ENCODE results near the gene AKAP11. TPM values are rescaled to one million over a fixed set of nuclear protein-coding genes. Genes with fewer than 3 reads are reported as not detected.
A peak's percentile ranks its signal among the peaks of the same experiment; 100 is the strongest.

The AKAP11 gene
- total and polyA plus RNA-seq, 9 of the 15 experiments (the other 6 are each of a cell fraction or from before 2014, with no cell fraction given), result 2.2 to 31.3 (median 10.9) TPM

GRCh38 chr13:42279080-42279479 is 7.1 kb downstream of the AKAP11 start:
- CTCF ChIA-PET (ENCODE audit: low intra/inter-chr PET ratio), result no interaction called here
- Histone ChIP-seq H2AFZ (ENCODE audit: low read depth, low read length) (no peak overlapping the region), H3K79me2 (ENCODE audit: control insufficient read depth, insufficient read depth, low read length) (peaks cover 100% of the 10 kb centered on the region), H3K4me3 (no peak overlapping the region), H3K4me1 (replicated peaks in 1 of 2; ENCODE audit: control insufficient read depth in 2 of 2, insufficient read depth in 2 of 2, low read length in 2 of 2) (peaks cover 8 to 31% of the 10 kb centered on the region in 2 experiments), H3K36me3 (ENCODE audit: control insufficient read depth, insufficient read depth, low read length) (peaks cover 4% of the 10 kb centered on the region; the same call in 1 of the 3 replicates), H3K27ac (ENCODE audit: extremely low read depth, low read depth, low read length) (peak overlapping the region; percentile 19; the same call in 1 of the 3 replicates), H3K9ac (ENCODE audit: insufficient read depth in 1 of 2, low read depth in 2 of 2, low read length in 2 of 2) (peak overlapping the region in 1 of 2 experiments; percentile 45; a peak in 2 of 4 replicates), H3K9me3 (replicated peaks; ENCODE audit: control insufficient read depth, insufficient read depth, low read depth, low read length) (no peaks in the 10 kb centered on the region), H3K4me2 (ENCODE audit: insufficient read depth, low read length) (0 out of 2 replicates have a peak overlapping the region, but pooled peaks have one; percentile 13), H3K27me3 (ENCODE audit: control insufficient read depth in 2 of 2, insufficient read depth in 2 of 2, low read length in 2 of 2) (no peaks in the 10 kb centered on the region), H3K9me1 (ENCODE audit: control insufficient read depth, insufficient read depth, low read length) (no peaks in the 10 kb centered on the region), H4K20me1 (replicated peaks; ENCODE audit: control insufficient read depth, insufficient read depth, low read length) (peaks cover 4% of the 10 kb centered on the region; the same call in 1 of the 2 replicates)
- no TSS peak for BruUV-seq (replicated peaks)
- no peak for FAIRE-seq
- DNase-seq (ENCODE audit: extremely low read depth in 1 of 4, low spot score in 3 of 4), result no peak
- no peak for ATAC-seq
- WGBS (ENCODE audit: insufficient coverage, low coverage, missing lambda C conversion rate), result 16% methylated on average over 3 of the region's 6 CpGs
- intact Hi-C loops (cut with micrococcal nuclease), result loop anchor here (10.0 kb wide), 1 partner anchor 234 kb away; the partner anchor contains the start of gene DGKH
- in situ Hi-C loops (cut with MboI), result no loop called here
- POLR2A ChIA-PET, result no interaction called here
- TF ChIP-seq TFAM (CRISPR knock-in tag; conservative IDR thresholded peaks at IDR 0.05), result no peak
- 0 out of 2 replicates have a peak, but pooled peaks have one; percentile 21 for TF ChIP-seq EP400 (IDR thresholded peaks at IDR 0.05)
- TF ChIP-seq ZBED1 (IDR thresholded peaks at IDR 0.05), result no peak
- no peak for TF ChIP-seq ZNF280B (CRISPR knock-in tag; IDR thresholded peaks at IDR 0.05)
- TF ChIP-seq PHF8 (IDR thresholded peaks at IDR 0.05; ENCODE audit: borderline replicate concordance, low read length), result no peak
- TF ChIP-seq TRIM28 (IDR thresholded peaks at IDR 0.05), result no peak
- TF ChIP-seq ZNF507 (tag; conservative IDR thresholded peaks at IDR 0.05), result no peak
- no peak for TF ChIP-seq ZNF431 (CRISPR knock-in tag; IDR thresholded peaks at IDR 0.05)
- TF ChIP-seq TCF7L2 (IDR thresholded peaks at IDR 0.05; ENCODE audit: low read depth, low read length), result no peak
- no peak for TF ChIP-seq TEAD2 (tag; IDR thresholded peaks at IDR 0.05)
- TF ChIP-seq ZNF778 (CRISPR knock-in tag; IDR thresholded peaks at IDR 0.05), result no peak
- TF ChIP-seq MLX (CRISPR knock-in tag; conservative IDR thresholded peaks at IDR 0.05), result no peak
- no peak for TF ChIP-seq RBM34 (IDR thresholded peaks at IDR 0.05; ENCODE audit: borderline replicate concordance, insufficient read depth, low read length)
- TF ChIP-seq LEF1 (IDR thresholded peaks at IDR 0.05), result peak; percentile 47; the same call in 1 of the 2 replicates
- TF ChIP-seq FOXK2 (conservative IDR thresholded peaks at IDR 0.05 in 1 of 2, IDR thresholded peaks at IDR 0.05 in 1 of 2; ENCODE audit: low read depth in 2 of 2), result peak in 1 of 2 experiments; percentile 28; a peak in 1 of 4 replicates
- TF ChIP-seq JUNB (CRISPR knock-in tag; conservative IDR thresholded peaks at IDR 0.05), result no peak
- TF ChIP-seq ZNF395 (CRISPR knock-in tag; IDR thresholded peaks at IDR 0.05), result no peak
- TF ChIP-seq ZBTB7A (IDR thresholded peaks at IDR 0.05; ENCODE audit: borderline replicate concordance, control insufficient read depth, low read depth, low read length), result no peak
- no peak for TF ChIP-seq ZNF197 (CRISPR knock-in tag; IDR thresholded peaks at IDR 0.05; ENCODE audit: low read depth)
- TF ChIP-seq MBD2 (IDR thresholded peaks at IDR 0.05; ENCODE audit: borderline replicate concordance, low read depth), result no peak
- no peak for TF ChIP-seq TEAD1 (CRISPR knock-in tag; IDR thresholded peaks at IDR 0.05)

Measured in K562 (cell line).